CD4-positive, alpha-beta T cell (primary cell): Measurements from ENCODE around the gene MCHR1. TPM values are rescaled to one million over a fixed set of nuclear protein-coding genes. Genes with fewer than 3 reads are reported as not detected.

ENCODE experiments used
- ATAC-seq: fragments of 200-7000 bp; cut with Tn5 transposase; one replicate; pipeline ENCODE4 v1.10.0; 2022; ENCODE audit warnings: mild to moderate bottlenecking; ENCODE audit not compliant: poor library complexity
- CTCF ChIA-PET: fragments of 350-600 bp; sonication (Branson Sonifier 250); formaldehyde crosslinking; loops from one replicate; lab custom pipeline; 2021; ENCODE audit warnings: antibody characterized with exemption, inconsistent platforms; lab: Charles Lee
- POLR2A ChIA-PET: fragments of 350-600 bp; sonication (Branson Sonifier 250); formaldehyde crosslinking; loops from one replicate; lab custom pipeline; 2021; ENCODE audit warnings: antibody characterized with exemption, inconsistent platforms; lab: Charles Lee
- DNase-seq, 14 experiments: peaks; one replicate each; pipeline ENCODE4 v3.0.0-alpha.2; 2013 to 2020; ENCODE audit warnings: mixed read lengths in 2 of 14
- H3K27ac ChIP-seq, 2 donors: one replicate each; pipeline versions ENCODE4 v1.5.1 to v1.7.0; 2013; ENCODE audit warnings: low read length in 2 of 2, low read depth in 1 of 2, mild to moderate bottlenecking in 1 of 2
- H3K27me3 ChIP-seq, 2 experiments: 1 replicate in 1 of 2; 2 replicates in 1 of 2; pipeline versions ENCODE4 v1.6.1 to v1.7.0; 2013; ENCODE audit warnings: low read length in 2 of 2, control low read depth in 1 of 2, mild to moderate bottlenecking in 1 of 2, moderate library complexity in 1 of 2; ENCODE audit not compliant: insufficient read depth in 2 of 2, control insufficient read depth in 1 of 2
- H3K36me3 ChIP-seq: one replicate; pipeline ENCODE4 v1.6.1; 2013; ENCODE audit warnings: low read length, control low read depth; ENCODE audit not compliant: insufficient read depth
- H3K4me1 ChIP-seq: one replicate; pipeline ENCODE4 v1.6.1; 2013; ENCODE audit warnings: low read length, control low read depth; ENCODE audit not compliant: insufficient read depth
- H3K4me3 ChIP-seq: one replicate; pipeline ENCODE4 v1.5.1; 2013; ENCODE audit warnings: mild to moderate bottlenecking, low read length, moderate library complexity
- H3K9me3 ChIP-seq, 2 experiments: 1 replicate in 1 of 2; 2 replicates in 1 of 2; pipeline versions ENCODE4 v1.6.1 to v1.7.0; 2013; ENCODE audit warnings: low read length in 2 of 2, mild to moderate bottlenecking in 2 of 2, control low read depth in 1 of 2, moderate library complexity in 1 of 2; ENCODE audit not compliant: control insufficient read depth in 1 of 2, insufficient read depth in 1 of 2
- H3K27ac Mint-ChIP-seq: one replicate; pipeline ENCODE4 v1.8.0; 2020; ENCODE audit warnings: mixed read lengths
- H3K27me3 Mint-ChIP-seq: one replicate; pipeline ENCODE4 v1.8.0; 2021; ENCODE audit warnings: mixed read lengths
- H3K36me3 Mint-ChIP-seq: one replicate; pipeline ENCODE4 v1.8.0; 2021; ENCODE audit warnings: low read depth, mixed read lengths
- H3K4me1 Mint-ChIP-seq: one replicate; pipeline ENCODE4 v1.8.0; 2021; ENCODE audit warnings: low read depth, mixed read lengths
- H3K4me3 Mint-ChIP-seq: one replicate; pipeline ENCODE4 v1.8.0; 2020; ENCODE audit warnings: mild to moderate bottlenecking, mixed read lengths
- H3K9me3 Mint-ChIP-seq: one replicate; pipeline ENCODE4 v1.8.0; 2020; ENCODE audit warnings: mixed read lengths
- CTCF ChIP-seq: fragments of 200-600 bp; IDR thresholded peaks from one replicate; pipeline ENCODE4 v1.8.0; 2022; ENCODE audit warnings: antibody characterized with exemption, mild to moderate bottlenecking
- intact Hi-C, 2 experiments: fragments of 100-400 bp; cut with DNase I in 1 of 2; cut with micrococcal nuclease in 1 of 2; formaldehyde crosslinking; loops; one replicate each; pipeline versions ENCODE4 v1.15.1 to v1.9.0; 2023 to 2025; cut with DNase I, micrococcal nuclease
- total RNA-seq, 174 experiments: library from RNA in 2 of 174; stranded (reverse) in 2 of 174; gene quantifications; one replicate each; pipeline ENCODE4 v1.2.3 and lab custom pipeline; 2021 to 2026

Gene MCHR1
- total RNA-seq, 2 experiments from 2014 or later: not detected

GRCh38 chr22:40638261-40638660, 41.0 kb upstream of the MCHR1 start:
- Histone ChIP-seq H3K4me3 (no peak overlapping the region), H3K4me1 (peaks cover 28% of the 10 kb centered on the region), H3K27ac (no peak overlapping the region), H3K9me3 (no peaks in the 10 kb centered on the region), H3K27me3 (no peaks in the 10 kb centered on the region), H3K36me3 (no peaks in the 10 kb centered on the region)
- Mint-ChIP-seq H3K27ac (peak overlapping the region; percentile 99), H3K36me3 (peaks cover 10% of the 10 kb centered on the region), H3K9me3 (no peaks in the 10 kb centered on the region), H3K27me3 (no peaks in the 10 kb centered on the region), H3K4me3 (peak overlapping the region; percentile 50), H3K4me1 (peaks cover 35% of the 10 kb centered on the region)
- CTCF ChIA-PET: interaction anchor here (0.6 to 2.9 kb wide), 2 partner anchors 8 to 110 kb away, joined by 3 to 15 read pairs; no protein-coding TSS in a partner anchor
- intact Hi-C loops: loop anchor here in 1 of 2 experiments (5.0 kb wide), 4 partner anchors 271 to 1106 kb away; partner anchors contain the start of genes RPS19BP1 and TNRC6B
- ATAC-seq: no peak
- no peak for TF ChIP-seq CTCF
- no peak for DNase-seq
- POLR2A ChIA-PET: interaction anchor here (0.7 to 6.6 kb wide), 4 partner anchors 29 to 179 kb away, joined by 3 to 72 read pairs (median 4); no protein-coding TSS in a partner anchor

GRCh38 chr22:40641269-40641668, 38.0 kb upstream of the MCHR1 start:
- Histone ChIP-seq H3K27ac (no peak overlapping the region), H3K27me3 (no peaks in the 10 kb centered on the region), H3K9me3 (no peaks in the 10 kb centered on the region), H3K36me3 (no peaks in the 10 kb centered on the region), H3K4me3 (no peak overlapping the region), H3K4me1 (peaks cover 12% of the 10 kb centered on the region)
- TF ChIP-seq CTCF: no peak
- H3K27me3 Mint-ChIP-seq: no peaks in the 10 kb centered on the region
- H3K4me3 Mint-ChIP-seq: no peak overlapping the region
- intact Hi-C loops: no loop called here
- DNase-seq (no peak), ATAC-seq (no peak)
- ChIA-PET POLR2A (no interaction called here), CTCF (no interaction called here)
- peaks cover 10% of the 10 kb centered on the region for H3K36me3 Mint-ChIP-seq
- no peaks in the 10 kb centered on the region for H3K9me3 Mint-ChIP-seq
- H3K27ac Mint-ChIP-seq: no peak overlapping the region
- peaks cover 17% of the 10 kb centered on the region for H3K4me1 Mint-ChIP-seq

- H3K4me1 Mint-ChIP-seq: peaks cover 12% of the 10 kb centered on the region
- DNase-seq: no peak
- H3K9me3 Mint-ChIP-seq: no peaks in the 10 kb centered on the region
- Histone ChIP-seq H3K27me3 (no peaks in the 10 kb centered on the region), H3K27ac (no peak overlapping the region), H3K36me3 (no peaks in the 10 kb centered on the region), H3K4me3 (no peak overlapping the region), H3K9me3 (no peaks in the 10 kb centered on the region), H3K4me1 (peaks cover 18% of the 10 kb centered on the region)
- intact Hi-C loops: no loop called here
- no peak overlapping the region for H3K27ac Mint-ChIP-seq
- TF ChIP-seq CTCF: no peak
- H3K36me3 Mint-ChIP-seq: peaks cover under 1% of the 10 kb centered on the region
- ChIA-PET POLR2A (interaction anchor here (1.2 kb wide), 1 partner anchor 9 kb away, joined by 3 read pairs; no protein-coding TSS in a partner anchor), CTCF (interaction anchor here (0.5 to 0.7 kb wide), 2 partner anchors 91 to 206 kb away, joined by 3 read pairs; no protein-coding TSS in a partner anchor)
- no peak for ATAC-seq
- no peak overlapping the region for H3K4me3 Mint-ChIP-seq
- H3K27me3 Mint-ChIP-seq: no peaks in the 10 kb centered on the region
Measured at GRCh38 chr22:40642316-40642715, 37.0 kb upstream of the MCHR1 start.
